ENCODE data around the gene CLDN12.
A peak's percentile ranks its signal among the peaks of the same experiment; 100 is the strongest.

CLDN12 gene

DNA sequence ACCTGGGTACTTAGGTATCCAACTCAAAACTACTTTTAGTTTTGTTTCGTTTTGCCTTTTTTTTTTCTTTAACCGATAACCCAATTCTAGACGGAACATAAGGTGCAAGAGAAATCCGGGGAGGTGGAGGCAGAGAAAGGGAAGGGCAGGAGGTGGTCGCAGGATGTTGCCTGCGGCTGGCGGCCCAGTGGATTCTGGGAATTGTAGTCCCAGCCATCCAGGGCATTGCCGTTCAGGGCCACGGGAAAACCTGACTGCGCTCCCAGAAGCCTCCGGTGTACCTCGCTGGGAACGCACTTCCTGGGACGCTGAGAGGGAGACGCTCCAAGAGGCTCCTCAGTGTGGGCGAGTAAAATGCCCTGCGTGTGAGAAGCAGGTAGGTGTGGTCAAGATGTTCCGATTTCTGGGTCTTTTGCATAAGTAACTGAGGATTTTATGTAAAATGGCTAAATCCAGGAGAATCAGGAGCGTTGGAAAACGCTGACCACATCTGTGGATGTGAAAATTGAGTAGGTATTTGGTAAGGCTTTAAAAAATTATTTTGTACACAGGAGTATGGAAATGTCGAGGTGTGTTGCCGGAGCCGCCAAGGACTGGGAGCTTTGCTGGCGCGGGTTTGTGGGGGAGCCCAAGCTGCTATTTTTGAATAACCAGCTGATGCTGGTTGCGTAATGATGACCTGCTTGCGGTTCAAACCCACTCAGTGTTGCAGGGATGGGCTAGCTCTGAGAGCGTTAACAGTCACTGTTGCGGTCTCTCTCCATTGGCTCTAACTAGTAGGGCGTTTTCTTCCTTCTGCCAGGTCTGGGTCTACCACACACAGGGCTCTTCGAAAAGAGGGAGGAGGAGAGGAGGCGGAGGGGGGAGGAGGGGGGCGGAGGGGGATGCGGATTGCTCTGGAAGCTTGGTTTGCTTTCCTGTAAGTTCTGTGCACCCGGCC lies at the start of gene CLDN12:
CLDN12 (plus strand) TSS at position 288 of the 940 bp plus-strand sequence. CDS start 9,216 bp downstream, outside the sequence.
- DNase-seq: peak in 50 of 51 donors; percentile 14 to 91 (median 70)

DNA sequence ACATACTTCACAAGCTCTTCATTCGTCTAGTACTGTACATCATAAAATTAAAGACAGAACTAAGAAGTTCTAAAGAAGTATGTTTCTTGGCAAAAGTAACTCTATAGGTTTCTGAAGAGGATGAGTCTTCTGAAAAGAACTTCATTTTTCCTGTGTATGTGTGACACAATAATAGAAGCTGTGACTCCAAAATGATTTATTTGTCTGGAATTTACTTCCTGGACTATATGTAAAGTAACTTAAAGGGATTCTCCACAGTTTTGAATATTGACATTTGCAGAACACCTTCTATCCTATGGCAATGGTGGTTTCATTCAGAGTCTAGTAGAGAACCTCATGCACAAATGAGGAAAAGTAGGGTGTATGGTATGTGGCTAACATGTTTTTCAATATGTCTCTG lies 19.8 kb upstream of the CLDN12 start:
- no peak for DNase-seq

DNA sequence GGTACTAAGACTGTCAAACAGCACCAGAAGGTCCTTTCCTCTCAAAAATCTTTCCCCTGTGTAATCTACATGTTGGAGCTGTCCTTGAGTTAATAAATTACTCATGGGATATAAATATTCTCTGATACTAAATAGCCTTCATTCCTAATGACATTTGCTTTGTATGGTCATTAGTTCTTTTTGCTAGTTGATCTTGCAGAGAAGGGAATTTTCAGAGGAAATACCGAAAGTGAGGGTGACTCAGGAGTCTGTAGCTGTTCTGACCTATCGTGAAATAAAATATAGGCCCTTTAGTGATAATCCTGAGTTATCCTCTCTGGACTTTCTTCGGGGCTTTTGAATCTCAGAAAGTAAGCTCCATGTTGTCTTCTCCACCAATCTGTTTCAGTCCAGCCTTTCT lies 19.4 kb upstream of the CLDN12 start:
- no peak for DNase-seq

DNA sequence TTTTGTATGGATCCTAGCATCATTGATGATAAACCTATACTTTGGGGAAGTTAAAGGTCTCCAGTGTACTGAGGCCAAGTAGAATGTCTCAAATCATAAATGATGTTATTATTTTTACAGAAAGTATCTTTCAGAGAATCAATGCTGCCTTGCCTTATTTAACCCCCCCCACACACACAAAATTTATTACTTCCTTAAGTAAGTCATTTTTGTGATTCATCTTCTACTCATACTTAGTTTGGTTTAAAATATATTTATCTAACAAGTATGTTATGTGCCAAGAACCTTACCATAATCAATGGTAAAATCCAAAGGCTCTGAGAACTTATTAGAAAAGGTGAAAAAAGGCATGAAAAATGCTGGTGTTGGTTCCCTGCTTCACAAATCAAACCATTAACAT lies 18.8 kb upstream of the CLDN12 start:
- DNase-seq: no peak

DNA sequence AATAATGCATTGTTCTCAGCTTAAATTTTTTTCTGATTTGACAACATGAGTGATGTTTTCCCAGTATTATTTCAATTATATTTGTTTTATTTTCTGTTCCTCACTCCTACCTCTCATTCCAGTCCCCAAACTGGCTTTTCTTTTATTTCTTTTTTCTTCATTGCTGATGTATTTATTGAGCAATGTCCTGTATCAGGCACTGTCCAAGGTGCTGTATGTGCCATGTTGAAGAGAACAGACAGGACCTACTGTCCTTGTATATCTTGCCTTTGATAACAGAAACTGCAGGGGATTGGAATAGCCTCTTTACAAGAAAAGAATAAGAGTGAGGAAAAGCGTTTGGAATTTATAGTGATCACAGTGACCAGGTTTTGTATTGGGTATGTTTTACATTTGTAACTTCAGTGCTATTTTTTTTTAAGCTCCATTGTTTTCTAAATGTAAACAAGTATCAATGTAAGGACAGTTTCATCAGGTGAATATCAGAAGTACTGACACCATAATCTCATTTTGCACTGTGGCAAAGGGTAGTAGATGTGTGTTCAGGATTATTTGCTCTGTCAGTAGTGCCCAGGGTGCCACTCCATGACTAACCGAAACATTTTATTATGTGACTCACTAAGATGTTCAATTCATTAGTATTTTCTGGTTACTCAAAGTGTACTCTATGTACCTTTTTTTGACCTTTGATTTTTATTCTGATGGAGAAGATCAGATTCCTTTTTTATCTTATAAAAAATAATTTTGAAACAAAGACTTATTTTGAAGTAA lies 15.6 kb upstream of the CLDN12 start:
- no peak for DNase-seq

DNA sequence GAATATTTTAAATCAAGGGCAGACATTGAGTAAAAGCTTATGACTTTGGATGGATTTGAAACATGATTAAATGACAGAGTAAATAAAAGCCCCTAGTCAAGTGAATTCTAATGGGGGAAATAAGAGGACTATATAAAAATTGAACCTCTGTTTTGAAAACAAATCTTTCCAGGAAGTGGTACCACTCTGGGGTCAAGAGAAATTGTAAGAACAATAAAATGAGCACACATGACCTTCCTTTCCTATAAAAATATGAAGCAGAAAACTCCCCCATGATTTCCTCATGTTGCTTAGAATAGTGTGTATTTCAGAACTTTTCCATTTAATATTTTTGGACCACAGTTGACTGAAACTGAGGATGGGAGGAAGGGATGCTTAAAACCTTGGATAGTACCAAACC lies 12.3 kb upstream of the CLDN12 start:
- no peak for DNase-seq

DNA sequence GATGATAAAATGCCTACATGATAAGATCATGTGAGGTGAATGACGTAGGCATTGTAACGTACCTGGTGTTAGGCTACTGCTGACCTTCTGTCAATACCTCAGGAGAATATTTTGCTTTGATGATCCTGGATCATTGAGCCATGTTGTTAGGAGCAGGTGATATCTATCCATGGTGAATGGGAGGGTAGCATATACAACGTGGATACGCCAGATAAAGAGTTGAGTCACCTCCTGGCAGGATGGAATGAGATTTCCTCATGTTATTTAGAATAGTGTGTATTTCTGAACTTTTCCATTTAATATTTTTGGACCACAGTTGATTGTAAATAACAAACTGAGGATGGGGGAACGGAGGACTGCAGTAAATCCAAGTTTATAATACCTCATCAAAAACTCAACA lies 11.8 kb upstream of the CLDN12 start:
- DNase-seq: no peak

DNA sequence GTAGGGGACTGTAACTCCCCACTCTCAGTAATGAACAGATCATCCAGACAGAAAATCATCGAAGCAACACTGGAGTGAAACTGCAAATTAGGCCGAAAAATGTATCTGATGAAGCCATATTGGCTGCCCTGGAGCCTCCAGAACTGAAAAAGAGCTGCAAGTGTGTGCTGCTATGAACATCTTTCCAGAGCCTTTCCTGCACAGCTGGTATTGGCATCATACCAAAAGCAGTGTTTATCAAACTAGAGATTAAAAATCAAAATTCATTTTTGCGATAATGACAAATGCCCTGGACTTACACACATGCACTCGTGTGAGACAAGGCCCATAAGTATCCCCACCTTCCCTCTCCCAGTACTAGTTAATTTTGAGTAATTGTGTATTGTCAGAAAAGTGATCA lies 6.8 kb upstream of the CLDN12 start:
- no peak for DNase-seq

DNA sequence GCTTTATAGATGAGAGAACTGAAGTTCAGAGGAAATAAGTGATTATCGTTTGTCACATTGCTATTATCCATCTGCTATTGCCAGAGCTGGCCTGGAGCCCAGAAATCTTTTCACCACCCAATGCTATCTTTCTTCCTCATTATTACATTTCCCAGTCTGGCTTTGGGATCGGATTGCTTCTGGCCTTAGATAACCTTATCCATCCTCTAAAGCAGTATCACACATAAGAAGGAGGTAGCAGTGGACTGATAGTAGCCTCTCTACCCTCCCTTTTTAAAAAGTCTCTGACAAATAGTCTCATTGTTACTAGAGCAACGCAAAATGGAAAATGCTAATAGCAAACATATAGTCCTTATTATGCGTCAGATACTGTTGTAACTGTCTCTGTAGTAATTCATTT lies 1.3 kb upstream of the CLDN12 start:
- DNase-seq: peak in 2 of 51 donors; percentile 5 to 12

DNA sequence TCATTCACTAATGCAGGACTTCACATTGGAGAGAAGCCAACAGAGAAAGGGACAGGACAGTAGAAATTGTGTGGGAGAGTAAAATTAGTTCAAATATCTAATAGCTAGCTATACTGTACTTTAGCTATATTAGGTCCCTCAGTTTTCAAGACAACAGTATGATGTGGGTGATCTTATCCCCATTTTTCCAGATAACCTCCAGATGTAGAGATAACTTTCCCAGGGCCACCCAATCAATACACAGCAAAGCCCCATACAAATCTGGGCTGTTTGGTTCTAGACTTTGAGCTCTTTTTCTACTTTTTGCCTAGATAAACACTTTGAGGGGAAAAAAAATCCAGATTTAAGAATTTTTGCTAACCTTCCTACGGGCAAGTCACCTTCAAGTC lies 482 bp upstream of the CLDN12 start:
- no peak for DNase-seq

DNA sequence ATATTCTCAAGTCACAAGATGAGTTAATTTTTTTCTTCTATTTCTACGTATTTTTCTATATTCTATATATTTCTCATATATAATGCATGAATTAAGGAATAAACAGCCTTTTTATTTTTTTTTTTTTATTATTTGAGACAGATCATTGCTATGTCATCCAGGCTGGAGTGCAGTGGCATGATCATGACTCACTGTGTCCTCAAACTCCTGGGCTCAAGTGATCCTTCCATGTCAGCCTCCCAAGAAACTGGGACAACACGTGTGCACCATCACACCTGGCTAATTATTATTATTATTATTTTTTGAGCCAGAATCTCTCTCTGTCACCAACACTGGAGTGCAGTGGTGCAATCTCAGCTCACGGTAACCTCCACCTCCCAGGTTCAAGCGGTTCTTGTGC lies 1.5 kb downstream of the CLDN12 start:
- DNase-seq: peak in 1 of 51 donors; percentile 2

DNA sequence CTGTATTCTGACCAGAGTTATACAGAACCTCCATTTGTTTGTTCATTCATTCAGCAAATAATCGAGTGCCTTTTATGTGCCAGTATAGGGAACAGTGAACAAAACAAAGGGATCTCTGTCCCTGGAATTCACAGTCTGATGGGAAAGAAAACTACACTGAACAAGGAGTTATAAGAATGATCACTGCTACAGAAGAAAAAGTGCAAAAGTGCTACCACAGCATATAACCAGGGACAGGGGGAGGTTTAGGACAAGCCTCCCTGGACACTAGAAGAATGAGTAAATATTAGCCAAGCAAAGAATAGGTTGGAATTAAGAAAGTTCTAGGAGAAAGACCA lies 4.2 kb downstream of the CLDN12 start:
- DNase-seq: peak in 3 of 51 donors; percentile 15 to 51 (median 47)

DNA sequence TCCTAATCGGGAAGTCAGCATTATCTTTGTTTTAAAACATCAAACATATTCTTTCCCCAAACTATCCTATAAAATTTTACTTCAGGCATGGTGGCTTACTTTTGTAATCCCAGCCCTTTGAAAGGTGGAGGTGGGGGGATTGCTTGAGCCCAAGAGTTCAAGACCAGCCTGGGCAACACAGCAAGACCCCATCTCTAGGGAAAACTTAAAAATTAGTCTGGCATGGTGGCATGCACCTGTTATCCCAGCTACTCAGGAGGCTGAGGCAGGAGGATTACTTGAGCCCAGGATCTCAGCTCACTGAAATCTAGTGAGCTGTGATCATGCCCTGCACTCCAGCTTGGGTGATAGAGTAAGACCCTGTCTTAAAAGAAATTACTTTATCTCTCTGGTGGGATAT lies 4.9 kb downstream of the CLDN12 start:
- DNase-seq: no peak

DNA sequence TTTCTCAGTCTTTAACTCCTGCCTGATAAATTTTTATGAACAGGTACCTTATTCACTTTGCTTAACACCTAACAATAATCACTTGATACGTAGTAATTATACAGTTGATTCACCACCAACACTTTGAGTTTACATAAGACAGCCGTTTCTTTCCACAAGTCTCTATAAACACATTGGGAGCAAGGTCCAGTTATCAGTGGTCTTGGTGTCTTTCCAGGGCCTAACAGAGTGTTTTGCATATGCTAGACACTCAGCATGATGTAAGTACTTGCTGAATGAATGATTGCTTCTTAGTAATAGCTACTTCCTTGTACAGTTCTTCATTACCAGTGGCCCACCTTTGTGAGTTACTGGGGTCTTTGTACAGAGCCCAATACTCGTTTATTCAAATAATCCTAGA lies 6.4 kb downstream of the CLDN12 start:
- DNase-seq: no peak

DNA sequence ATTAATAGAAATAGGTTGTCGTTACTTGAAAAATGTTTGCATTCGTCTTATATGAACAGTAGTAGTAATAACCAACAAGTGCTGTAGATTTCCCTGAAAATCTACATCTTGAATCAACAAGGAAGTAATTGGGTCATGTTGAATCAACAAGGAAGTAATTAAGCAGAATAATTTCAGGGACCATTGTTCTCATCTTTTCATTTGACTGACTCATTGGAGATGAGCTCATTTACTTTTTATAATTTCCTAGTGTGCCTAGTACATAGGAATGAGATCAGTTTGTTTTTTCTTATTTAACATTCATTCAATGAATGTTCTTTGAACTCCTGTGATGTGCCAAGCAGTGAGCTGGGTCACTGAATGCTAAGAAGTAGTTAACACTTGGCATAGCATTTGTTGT lies 8.2 kb downstream of the CLDN12 start:
- DNase-seq: no peak

DNA sequence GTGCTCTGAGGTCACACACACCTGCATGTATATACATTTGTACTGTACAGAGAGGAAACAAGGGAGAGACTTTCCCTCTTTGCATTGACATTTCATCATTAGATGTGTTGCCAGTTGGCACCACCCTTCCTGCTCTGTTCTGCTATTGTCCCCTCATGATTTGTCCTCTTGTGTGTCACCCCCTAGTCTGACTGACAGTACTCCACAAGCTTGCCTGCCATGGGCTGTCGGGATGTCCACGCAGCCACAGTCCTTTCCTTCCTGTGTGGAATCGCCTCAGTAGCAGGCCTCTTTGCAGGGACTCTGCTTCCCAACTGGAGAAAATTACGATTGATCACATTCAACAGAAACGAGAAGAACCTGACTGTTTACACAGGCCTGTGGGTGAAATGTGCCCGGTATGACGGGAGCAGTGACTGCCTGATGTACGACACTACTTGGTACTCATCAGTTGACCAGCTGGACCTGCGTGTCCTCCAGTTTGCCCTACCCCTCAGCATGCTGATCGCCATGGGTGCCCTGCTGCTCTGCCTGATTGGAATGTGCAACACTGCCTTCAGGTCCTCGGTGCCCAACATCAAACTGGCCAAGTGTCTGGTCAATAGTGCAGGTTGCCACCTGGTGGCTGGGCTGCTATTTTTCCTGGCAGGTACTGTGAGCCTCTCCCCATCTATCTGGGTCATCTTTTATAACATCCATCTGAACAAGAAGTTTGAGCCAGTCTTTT lies 9.4 kb downstream of the CLDN12 start:
- peak in 3 of 51 donors; percentile 2 to 12 (median 5) for DNase-seq

DNA sequence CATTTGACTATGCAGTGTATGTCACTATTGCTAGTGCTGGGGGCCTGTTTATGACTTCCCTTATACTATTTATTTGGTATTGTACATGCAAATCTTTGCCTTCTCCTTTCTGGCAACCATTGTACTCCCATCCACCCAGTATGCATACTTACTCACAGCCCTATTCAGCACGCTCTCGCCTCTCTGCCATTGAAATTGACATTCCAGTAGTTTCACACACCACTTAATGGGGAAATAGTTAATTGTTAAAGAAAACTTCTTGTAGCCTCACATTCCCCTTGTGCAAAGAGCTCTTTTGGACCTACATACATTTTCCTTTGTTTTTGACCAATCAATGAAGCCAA lies 9.9 kb downstream of the CLDN12 start:
- no peak for DNase-seq

DNA sequence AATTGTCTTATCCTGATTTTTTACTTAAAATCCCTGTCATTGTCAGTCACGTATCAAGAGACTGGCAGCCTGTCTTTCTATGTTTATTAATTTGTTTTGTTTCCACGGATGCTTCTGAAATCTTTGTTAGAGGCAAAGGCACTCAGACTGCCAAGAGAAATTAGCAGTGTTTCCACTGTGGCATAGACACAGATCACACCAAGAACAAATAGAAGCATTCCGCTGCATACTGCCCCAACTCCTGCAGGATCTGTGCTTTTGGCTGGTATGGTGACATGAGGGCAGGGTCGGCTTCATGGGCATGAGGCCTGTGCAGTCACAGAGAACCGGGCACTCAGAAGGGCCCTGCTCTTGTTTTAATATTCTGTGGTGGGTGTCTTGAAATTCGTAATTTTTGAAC lies 18.4 kb downstream of the CLDN12 start:
- no peak for DNase-seq

DNA sequence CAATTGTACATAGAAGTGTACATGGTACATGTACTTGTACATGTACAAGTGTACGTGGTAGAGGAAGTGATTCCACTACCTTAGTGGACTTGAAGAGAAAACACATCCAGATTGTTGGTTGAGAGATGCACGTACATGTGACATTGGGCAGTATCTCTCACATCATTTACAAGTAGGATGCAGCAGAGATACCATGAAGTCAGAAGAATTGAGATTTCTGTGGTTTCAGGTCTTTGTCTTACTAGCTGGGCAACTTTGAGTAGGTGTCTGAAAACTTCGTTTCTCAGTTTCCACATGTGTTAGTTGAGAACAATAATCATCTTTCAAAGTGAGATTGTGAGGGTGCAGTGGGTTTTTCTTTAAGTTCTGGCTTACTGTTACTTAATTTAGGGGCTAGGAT lies 21.5 kb downstream of the CLDN12 start:
- DNase-seq: no peak

DNA sequence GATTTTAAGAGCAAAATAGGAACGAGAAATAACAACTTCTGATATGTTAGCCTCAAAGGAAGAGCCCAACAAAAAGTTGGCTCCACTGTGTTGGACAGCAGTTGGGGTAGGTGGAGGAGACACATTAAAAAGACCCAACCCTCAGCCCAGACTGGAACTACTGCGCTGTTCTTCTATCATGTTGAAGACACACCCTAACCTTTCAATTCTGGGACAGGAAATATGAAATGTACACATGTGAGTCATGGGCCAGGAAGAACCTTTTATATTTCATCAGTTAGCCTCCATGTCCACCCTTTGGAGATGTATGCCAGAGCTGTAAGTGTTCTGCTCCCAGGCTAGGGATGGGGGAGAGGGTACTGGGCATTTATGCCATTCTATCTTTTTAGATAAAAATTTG lies 22.1 kb downstream of the CLDN12 start:
- no peak for DNase-seq

DNA sequence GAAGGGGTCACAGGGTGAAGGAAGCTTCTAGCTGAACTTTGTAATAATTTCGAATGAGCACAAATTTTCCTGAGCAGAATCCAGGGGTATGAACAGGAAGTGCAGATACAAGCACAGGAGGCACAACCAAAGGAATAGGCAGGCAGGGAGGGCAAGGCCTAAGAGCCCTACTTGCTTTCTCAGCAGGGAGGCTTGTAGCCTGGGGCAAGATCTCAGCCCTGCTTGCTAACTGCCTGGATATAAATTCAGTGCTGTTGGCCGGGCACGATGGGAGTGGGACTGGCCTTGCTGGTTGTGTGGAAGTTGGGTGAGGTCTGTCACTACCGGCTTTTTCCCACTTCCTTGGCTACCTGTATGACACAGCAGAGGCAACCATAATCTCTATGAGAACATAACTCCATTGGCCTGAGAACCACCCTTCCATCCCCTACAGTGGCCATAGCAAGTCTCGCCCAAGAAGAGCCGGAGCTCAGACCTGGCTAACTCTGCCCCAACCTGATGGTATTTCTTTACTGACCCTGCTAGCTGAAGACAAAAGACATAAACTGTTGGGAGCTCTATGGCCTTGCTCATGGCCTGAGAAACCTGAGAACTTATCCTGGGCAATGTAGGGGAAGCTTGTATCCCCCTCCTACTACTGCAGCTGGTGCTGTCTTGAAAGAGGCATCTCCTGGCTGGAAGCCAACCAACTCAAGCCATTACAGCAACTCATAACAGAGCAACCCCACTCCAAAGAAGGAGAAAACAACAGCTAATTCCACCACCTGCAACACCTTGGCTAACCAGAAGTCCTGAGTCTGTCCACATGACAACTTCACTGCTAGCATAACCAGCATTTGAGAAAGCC lies 27.6 kb downstream of the CLDN12 start:
- no peak for DNase-seq
